ENCODE measurements around the gene PEX16.

- TF ChIP-seq, protein P1, sequence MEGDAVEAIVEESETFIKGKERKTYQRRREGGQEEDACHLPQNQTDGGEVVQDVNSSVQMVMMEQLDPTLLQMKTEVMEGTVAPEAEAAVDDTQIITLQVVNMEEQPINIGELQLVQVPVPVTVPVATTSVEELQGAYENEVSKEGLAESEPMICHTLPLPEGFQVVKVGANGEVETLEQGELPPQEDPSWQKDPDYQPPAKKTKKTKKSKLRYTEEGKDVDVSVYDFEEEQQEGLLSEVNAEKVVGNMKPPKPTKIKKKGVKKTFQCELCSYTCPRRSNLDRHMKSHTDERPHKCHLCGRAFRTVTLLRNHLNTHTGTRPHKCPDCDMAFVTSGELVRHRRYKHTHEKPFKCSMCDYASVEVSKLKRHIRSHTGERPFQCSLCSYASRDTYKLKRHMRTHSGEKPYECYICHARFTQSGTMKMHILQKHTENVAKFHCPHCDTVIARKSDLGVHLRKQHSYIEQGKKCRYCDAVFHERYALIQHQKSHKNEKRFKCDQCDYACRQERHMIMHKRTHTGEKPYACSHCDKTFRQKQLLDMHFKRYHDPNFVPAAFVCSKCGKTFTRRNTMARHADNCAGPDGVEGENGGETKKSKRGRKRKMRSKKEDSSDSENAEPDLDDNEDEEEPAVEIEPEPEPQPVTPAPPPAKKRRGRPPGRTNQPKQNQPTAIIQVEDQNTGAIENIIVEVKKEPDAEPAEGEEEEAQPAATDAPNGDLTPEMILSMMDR (IDR thresholded peaks at IDR 0.05), result no peak
- no peak for TF ChIP-seq POLR2A (IDR thresholded peaks at IDR 0.05)
Measured at GRCh38 chr11:45947885-45948284, 30.2 kb upstream of the PEX16 start.

Measured in vagina (tissue), 2 donors.